Astrocyte of the spinal cord (primary cell): ENCODE measurements around the gene FLRT2.

Experiments used
- DNase-seq: peaks from one replicate; pipeline ENCODE4 v3.0.0; 2011; ENCODE audit warnings: low read depth, low spot score
- H3K4me3 ChIP-seq: 2 replicates; pipeline ENCODE4 v1.5.1; 2011; ENCODE audit warnings: low read depth, mild to moderate bottlenecking, low read length, moderate library complexity
- CTCF ChIP-seq: IDR thresholded peaks from 2 replicates; pipeline ENCODE4 v1.5.1; 2012; ENCODE audit warnings: low read depth, mild to moderate bottlenecking, low read length, inconsistent platforms
- in situ Hi-C: cut with HindIII; loops from 2 replicates; pipeline ENCODE4 v1.10.0; 2017; ENCODE audit warnings: low sequenced_read_pairs

The FLRT2 gene

GRCh38 chr14:85538636-85539035 lies 8.7 kb downstream of the FLRT2 start:
- no peak for DNase-seq
- no peak overlapping the region for H3K4me3 ChIP-seq
- TF ChIP-seq CTCF, result no peak
- in situ Hi-C loops, result no loop called here

- H3K4me3 ChIP-seq, result no peak overlapping the region
- in situ Hi-C loops, result no loop called here
- no peak for DNase-seq
- no peak for TF ChIP-seq CTCF
These were observed 9.6 kb downstream of the FLRT2 start for GRCh38 chr14:85539510-85539909.

GRCh38 chr14:85542623-85543022 lies 12.7 kb downstream of the FLRT2 start:
- DNase-seq, result no peak
- no peak for TF ChIP-seq CTCF
- no peak overlapping the region for H3K4me3 ChIP-seq
- in situ Hi-C loops, result no loop called here

- TF ChIP-seq CTCF, result no peak
- in situ Hi-C loops, result no loop called here
- H3K4me3 ChIP-seq, result no peak overlapping the region
- DNase-seq, result no peak
These were observed 15.8 kb downstream of the FLRT2 start for GRCh38 chr14:85545738-85546137.

- in situ Hi-C loops, result no loop called here
- no peak for TF ChIP-seq CTCF
- H3K4me3 ChIP-seq, result no peak overlapping the region
- no peak for DNase-seq
These were observed 16.4 kb downstream of the FLRT2 start for GRCh38 chr14:85546390-85546789.

- no peak for DNase-seq
- in situ Hi-C loops, result no loop called here
- H3K4me3 ChIP-seq, result no peak overlapping the region
- TF ChIP-seq CTCF, result no peak
These were observed 19.8 kb downstream of the FLRT2 start for GRCh38 chr14:85549697-85550096.

GRCh38 chr14:85554106-85554505 lies 24.2 kb downstream of the FLRT2 start:
- no peak overlapping the region for H3K4me3 ChIP-seq
- DNase-seq, result no peak
- in situ Hi-C loops, result no loop called here
- no peak for TF ChIP-seq CTCF
